Activated CD4-positive, alpha-beta T cell treated with anti-CD3 and anti-CD28 coated beads, Interleukin-2, Interleukin-4, amounts not matched to agents 100 ng/mL and 50 ng/mL, durations not matched to agents 16 hours and 8 hours (primary cell): ENCODE results near the gene LPO.

Experiments
- DNase-seq: peaks from one replicate; pipeline ENCODE4 v3.0.0-alpha.2; 2020; ENCODE audit warnings: low spot score

LPO gene

GRCh38 chr17:58238147-58238634 is at the start of gene LPO:
Gene LPO, plus strand, starts transcription at chr17:58238584. Its CDS starts 4,396 bp downstream, at chr17:58242980.
- DNase-seq: no peak

- no peak for DNase-seq
These were observed 48.8 kb upstream of the LPO start for GRCh38 chr17:58189436-58190146.

GRCh38 chr17:58191241-58191896 is 47.0 kb upstream of the LPO start:
- no peak for DNase-seq

DNA sequence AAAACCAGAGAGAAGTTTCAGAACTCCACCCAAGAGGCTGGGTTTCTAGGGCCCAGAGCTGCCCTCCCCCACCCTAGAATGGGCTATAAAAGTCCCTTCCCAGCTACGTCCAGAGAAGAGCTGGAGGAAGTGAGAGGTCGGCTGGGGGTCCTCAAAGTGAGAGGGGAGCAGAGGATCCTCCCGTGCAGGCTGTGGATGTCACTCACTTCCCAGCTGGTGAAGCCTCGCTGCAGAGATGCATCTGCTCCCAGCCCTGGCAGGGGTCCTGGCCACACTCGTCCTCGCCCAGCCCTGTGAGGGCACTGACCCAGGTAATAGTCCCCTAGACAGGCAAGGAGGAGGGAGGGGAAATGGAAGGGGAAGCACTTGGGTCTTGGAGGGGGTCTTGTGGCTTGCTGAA is 45.8 kb upstream of the LPO start, which contains the start of gene EPX:
EPX (plus strand) TSS at position 115 of the 400 bp plus-strand sequence; CDS start at position 236, 121 bp downstream.
- no peak for DNase-seq

- DNase-seq: no peak
These were observed 44.6 kb upstream of the LPO start for GRCh38 chr17:58193641-58194255.

DNA sequence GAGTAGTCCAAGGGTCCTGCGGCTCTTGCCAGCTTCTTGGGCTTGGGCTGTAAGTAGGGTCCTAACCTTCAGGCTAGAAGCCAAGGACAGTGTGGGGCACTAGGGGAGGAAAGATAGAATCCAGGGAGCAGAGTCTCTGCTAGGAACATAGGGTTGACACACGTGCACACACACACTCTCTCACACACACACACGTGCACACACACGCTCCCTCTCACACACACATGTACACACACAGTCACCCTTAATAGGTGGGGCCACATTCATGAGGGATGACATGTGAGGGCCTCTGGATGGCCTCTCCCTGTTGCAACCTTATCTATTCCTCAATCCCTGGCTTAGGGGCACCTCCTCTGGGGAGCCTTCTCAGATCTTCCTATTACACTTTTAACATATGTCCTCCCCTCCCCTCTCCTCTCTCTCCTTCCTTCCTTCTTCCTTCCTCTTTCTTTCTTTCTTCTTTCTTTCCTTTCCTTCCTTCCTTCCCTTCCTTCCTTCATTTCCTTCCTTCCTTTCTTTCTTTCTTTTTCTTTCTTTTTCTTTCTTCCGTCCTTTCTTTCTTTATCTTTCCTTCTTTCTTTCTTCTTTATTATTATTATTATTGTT is 42.8 kb upstream of the LPO start:
- DNase-seq: no peak

- DNase-seq: no peak
These were observed 41.8 kb upstream of the LPO start for GRCh38 chr17:58196610-58197009.

DNA sequence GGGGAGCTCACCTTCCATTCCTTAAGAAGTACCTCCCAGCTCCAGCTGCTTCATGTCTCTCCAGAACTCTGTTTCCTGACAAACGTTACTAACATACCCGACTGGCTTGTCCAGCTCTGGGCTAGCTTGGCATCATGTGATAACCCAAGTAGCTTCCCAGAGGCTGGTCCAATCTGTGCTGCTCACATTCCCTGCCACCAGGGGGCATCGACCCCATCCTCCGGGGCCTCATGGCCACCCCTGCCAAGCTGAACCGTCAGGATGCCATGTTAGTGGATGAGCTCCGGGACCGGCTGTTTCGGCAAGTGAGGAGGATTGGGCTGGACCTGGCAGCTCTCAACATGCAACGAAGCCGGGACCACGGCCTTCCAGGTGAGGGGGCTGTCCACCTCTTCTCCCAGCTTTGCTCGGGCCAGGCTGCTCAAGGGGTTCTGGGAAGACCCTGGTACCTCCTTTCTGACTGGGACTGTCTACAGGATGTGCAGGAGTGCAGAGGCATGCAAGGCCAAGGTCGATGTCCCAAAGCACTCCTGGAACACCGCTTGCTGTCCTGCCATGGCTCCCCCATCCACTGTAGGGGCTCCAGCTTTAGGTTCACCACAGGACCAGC is 38.3 kb upstream of the LPO start:
- DNase-seq: peak; percentile 61

- no peak for DNase-seq
These were observed 35.5 kb upstream of the LPO start for GRCh38 chr17:58202859-58203258.

DNA sequence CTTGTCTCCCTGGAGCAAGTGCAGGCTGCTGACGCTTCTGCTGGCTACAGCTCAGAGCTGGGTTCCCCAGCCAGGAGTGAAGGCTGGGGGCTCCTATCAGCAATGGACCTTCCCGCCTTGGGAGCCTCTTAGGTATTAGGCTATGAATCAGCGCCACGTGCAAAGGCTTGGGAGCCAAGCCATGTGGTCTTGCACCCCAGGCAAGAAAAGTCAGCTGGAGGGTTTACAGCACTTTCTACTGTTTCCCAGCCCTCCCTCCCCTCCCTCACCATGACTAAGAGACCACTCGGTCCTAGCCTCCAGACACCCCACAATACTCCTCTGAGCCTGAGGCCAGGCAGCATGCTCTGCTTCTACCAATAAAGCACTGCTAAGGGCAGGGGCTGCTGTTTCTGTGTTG is 33.6 kb upstream of the LPO start:
- no peak for DNase-seq

- DNase-seq: no peak
These were observed 32.4 kb upstream of the LPO start for GRCh38 chr17:58205936-58206335.

DNA sequence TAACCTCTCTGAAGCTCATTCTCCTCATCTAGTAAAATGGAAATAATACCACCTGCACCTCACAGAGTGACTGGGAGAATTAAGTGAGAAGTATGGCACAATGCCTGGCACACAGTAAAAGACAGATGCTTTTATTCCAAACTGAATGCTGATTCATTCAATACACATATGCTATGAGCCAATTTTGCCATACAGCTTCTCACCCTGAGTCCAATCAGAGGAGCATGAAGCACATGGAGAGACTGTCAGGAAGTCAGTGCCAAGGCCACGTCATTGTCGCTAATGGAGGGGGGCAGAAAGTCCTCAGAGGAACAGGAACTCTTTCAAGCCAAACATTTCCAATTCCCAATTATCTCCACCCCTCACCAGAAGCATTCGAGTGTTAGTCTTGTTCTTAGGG is 30.9 kb upstream of the LPO start:
- DNase-seq: no peak

DNA sequence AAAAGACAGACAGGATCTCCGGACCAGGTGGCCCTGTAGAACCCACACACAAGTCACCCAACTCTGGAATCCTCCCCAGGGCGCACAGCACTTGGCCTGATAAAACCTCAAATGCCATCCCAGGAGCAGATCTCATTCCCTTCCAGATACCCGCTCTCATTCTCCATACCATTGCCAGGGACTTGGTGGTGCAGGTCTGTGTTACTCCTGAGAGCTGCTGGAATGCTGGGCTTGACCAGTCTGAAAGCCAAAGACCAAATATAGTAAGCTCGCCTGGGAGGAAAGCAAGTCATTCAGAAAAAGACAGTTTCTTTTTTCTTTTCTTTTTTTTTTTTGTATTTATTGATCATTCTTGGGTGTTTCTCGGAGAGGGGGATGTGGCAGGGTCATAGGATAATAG is 30.0 kb upstream of the LPO start:
- no peak for DNase-seq

DNA sequence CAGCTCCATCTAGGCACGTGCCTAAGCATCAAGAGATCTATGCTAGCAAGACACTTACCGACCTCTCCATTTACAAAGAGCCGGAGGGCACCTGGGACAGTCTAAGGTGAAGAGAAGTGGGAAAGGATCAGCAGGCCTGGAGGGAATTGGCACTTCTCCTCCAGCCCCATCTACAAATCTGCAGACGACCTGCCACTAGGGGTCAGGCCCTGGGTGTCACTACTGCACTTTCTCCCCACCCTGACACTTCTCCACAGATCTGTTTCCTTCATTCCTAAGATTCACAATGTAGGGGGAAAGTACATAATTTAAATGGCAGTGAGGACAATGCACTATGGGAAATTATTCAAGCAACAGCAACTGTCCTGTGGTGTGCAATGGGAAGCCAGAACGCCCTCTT is 27.5 kb upstream of the LPO start:
- DNase-seq: no peak

GRCh38 chr17:58215685-58216084 is 22.7 kb upstream of the LPO start:
- no peak for DNase-seq

GRCh38 chr17:58217766-58218165 is 20.6 kb upstream of the LPO start:
- DNase-seq: no peak

- peak; percentile 97 for DNase-seq
These were observed 19.2 kb upstream of the LPO start, which contains the start of gene MKS1 for GRCh38 chr17:58219007-58219788. Gene MKS1, minus strand, starts transcription at chr17:58219255. Its CDS starts 25 bp downstream, at chr17:58219230.

GRCh38 chr17:58219789-58220183 is 18.6 kb upstream of the LPO start:
- no peak for DNase-seq

DNA sequence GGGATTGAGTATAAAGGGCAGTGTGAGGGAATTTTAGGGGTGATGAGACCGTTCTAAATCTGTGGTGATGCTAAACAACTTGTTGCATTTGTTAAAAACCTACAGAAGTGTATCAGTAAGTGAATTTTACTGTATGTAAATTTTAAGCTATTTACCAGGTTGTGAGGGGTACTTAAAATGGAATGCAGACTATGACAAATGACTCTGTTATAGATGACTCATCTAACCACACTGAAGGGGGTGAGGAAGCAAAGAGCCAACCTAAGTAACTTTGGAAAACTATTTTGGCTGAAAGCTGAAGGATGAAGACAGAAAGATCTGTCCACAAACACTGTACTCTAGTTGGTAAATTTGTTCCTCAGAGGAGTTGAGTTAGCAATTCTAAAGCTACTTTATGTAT is 14.1 kb upstream of the LPO start:
- DNase-seq: no peak

- no peak for DNase-seq
These were observed 10.7 kb upstream of the LPO start for GRCh38 chr17:58227733-58228132.

- no peak for DNase-seq
These were observed 9.7 kb upstream of the LPO start for GRCh38 chr17:58228679-58229078.
